ENCODE measurements around the gene NSUN2.

The NSUN2 gene

DNA sequence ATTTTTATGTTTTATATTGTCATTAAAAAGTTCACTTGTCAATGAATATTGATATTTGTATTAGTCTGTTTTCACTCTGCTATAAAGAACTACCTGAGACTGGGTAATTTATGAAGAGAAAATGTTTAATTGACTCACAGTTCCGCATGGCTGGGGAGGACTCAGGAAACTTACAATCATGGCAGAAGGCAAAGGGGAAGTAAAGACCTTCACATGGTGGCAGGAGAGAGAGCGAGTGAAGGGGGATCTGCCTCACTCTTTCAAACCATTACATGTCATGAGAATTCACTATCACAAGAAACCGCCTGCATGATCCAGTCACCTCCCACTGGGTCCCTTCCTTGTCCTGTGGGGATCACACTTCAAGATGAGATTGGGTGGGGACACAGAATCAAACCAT lies 27.8 kb upstream of the NSUN2 start:
- Histone ChIP-seq H3K9me3 (ENCODE audit: control insufficient read depth, insufficient read depth, low read depth, low read length) (no peaks in the 10 kb centered on the region), H3K36me3 (ENCODE audit: control insufficient read depth in 2 of 2, insufficient read depth in 1 of 2, low read length in 2 of 2) (peaks cover 8 to 22% of the 10 kb centered on the region in 2 experiments; a peak in 2 of 3 replicates), H3K4me1 (ENCODE audit: control insufficient read depth, insufficient read depth, low read length) (no peaks in the 10 kb centered on the region), H3K4me3 (ENCODE audit: low read depth, low read length) (no peak overlapping the region), H3K27ac (ENCODE audit: extremely low read depth, low read depth, low read length) (no peak overlapping the region)
- POLR2A ChIA-PET, result no interaction called here
- TF ChIP-seq, protein P1, sequence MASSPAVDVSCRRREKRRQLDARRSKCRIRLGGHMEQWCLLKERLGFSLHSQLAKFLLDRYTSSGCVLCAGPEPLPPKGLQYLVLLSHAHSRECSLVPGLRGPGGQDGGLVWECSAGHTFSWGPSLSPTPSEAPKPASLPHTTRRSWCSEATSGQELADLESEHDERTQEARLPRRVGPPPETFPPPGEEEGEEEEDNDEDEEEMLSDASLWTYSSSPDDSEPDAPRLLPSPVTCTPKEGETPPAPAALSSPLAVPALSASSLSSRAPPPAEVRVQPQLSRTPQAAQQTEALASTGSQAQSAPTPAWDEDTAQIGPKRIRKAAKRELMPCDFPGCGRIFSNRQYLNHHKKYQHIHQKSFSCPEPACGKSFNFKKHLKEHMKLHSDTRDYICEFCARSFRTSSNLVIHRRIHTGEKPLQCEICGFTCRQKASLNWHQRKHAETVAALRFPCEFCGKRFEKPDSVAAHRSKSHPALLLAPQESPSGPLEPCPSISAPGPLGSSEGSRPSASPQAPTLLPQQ (tag by site-specific recombination; IDR thresholded peaks at IDR 0.05), result no peak
- TF ChIP-seq ZNF341 (tag by site-specific recombination; IDR thresholded peaks at IDR 0.05; ENCODE audit: low read depth), result no peak
- no peak for TF ChIP-seq ZNF354C (tag by site-specific recombination; IDR thresholded peaks at IDR 0.05; ENCODE audit: borderline replicate concordance, low read depth)
- no peak for TF ChIP-seq BCL11A (tag by site-specific recombination; IDR thresholded peaks at IDR 0.05; ENCODE audit: low read depth)
- TF ChIP-seq, protein P2, sequence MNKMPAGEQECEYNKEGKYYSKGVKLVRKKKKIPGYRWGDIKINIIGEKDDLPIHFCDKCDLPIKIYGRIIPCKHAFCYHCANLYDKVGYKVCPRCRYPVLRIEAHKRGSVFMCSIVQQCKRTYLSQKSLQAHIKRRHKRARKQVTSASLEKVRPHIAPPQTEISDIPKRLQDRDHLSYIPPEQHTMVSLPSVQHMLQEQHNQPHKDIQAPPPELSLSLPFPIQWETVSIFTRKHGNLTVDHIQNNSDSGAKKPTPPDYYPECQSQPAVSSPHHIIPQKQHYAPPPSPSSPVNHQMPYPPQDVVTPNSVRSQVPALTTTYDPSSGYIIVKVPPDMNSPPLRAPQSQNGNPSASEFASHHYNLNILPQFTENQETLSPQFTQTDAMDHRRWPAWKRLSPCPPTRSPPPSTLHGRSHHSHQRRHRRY (tag by site-specific recombination; IDR thresholded peaks at IDR 0.05), result no peak
- no peak for TF ChIP-seq ZNF391 (tag by site-specific recombination; IDR thresholded peaks at IDR 0.05; ENCODE audit: borderline replicate concordance, low read depth)
- TF ChIP-seq, protein P3, sequence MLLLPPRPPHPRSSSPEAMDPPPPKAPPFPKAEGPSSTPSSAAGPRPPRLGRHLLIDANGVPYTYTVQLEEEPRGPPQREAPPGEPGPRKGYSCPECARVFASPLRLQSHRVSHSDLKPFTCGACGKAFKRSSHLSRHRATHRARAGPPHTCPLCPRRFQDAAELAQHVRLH (tag by site-specific recombination; IDR thresholded peaks at IDR 0.05), result no peak
- TF ChIP-seq ZNF214 (tag by site-specific recombination; IDR thresholded peaks at IDR 0.05; ENCODE audit: borderline replicate concordance), result no peak
- CTCF ChIA-PET, result no interaction called here

DNA sequence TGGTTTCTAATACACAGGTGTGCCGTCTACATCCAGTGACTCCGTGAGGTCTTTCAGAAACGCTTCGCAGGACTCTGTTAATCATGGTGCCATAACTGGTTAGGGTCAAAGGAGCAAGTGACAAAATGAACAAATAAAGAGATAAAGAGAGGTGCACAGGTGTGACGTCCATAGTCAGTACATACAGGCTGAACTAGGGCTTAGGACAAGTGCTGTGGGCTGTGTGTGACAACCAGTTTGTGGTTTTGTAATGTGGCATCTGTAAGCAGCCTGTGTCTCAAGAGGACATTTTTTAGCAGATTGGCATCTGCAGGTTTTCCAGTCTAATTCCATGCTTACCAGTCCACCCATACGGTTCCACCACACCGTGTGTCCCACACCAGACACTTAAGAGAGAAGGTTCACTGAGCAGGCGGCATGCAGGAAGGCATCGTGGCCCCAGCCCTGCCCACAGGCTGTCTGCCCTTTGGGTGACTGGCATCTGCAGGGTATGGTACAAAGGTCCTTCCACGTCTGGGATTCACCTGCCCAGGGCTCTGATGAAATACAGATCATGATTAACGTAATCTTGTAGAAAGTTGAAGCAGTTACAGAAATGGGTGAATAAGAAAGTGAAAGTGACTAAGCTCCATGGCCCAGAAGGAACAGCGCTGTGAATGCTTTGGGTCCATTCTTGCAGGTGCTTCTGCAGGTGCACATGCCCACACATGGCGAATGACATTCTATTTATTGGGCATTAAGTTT lies 27.3 kb upstream of the NSUN2 start:
- H3K27ac ChIP-seq (ENCODE audit: extremely low read depth, low read depth, low read length), result no peak overlapping the region
- H3K4me1 ChIP-seq (ENCODE audit: control insufficient read depth, insufficient read depth, low read length), result no peaks in the 10 kb centered on the region
- H3K9me3 ChIP-seq (ENCODE audit: control insufficient read depth, insufficient read depth, low read depth, low read length), result no peaks in the 10 kb centered on the region
- ChIA-PET CTCF (no interaction called here), POLR2A (no interaction called here)
- H3K4me3 ChIP-seq (ENCODE audit: low read depth, low read length), result no peak overlapping the region
- peaks cover 8 to 27% of the 10 kb centered on the region in 2 experiments; a peak in 2 of 3 replicates for H3K36me3 ChIP-seq (ENCODE audit: control insufficient read depth in 2 of 2, insufficient read depth in 1 of 2, low read length in 2 of 2)
- no peak for TF ChIP-seq SP2 (tag by site-specific recombination; IDR thresholded peaks at IDR 0.05)
- TF ChIP-seq ZNF529 (tag by site-specific recombination; IDR thresholded peaks at IDR 0.05; ENCODE audit: insufficient replicate concordance), result no peak
- TF ChIP-seq ZNF747 (tag by site-specific recombination; IDR thresholded peaks at IDR 0.05), result no peak
- no peak for TF ChIP-seq SP7 (tag by site-specific recombination; IDR thresholded peaks at IDR 0.05)
- TF ChIP-seq, protein P4, sequence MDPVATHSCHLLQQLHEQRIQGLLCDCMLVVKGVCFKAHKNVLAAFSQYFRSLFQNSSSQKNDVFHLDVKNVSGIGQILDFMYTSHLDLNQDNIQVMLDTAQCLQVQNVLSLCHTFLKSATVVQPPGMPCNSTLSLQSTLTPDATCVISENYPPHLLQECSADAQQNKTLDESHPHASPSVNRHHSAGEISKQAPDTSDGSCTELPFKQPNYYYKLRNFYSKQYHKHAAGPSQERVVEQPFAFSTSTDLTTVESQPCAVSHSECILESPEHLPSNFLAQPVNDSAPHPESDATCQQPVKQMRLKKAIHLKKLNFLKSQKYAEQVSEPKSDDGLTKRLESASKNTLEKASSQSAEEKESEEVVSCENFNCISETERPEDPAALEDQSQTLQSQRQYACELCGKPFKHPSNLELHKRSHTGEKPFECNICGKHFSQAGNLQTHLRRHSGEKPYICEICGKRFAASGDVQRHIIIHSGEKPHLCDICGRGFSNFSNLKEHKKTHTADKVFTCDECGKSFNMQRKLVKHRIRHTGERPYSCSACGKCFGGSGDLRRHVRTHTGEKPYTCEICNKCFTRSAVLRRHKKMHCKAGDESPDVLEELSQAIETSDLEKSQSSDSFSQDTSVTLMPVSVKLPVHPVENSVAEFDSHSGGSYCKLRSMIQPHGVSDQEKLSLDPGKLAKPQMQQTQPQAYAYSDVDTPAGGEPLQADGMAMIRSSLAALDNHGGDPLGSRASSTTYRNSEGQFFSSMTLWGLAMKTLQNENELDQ (tag by site-specific recombination; IDR thresholded peaks at IDR 0.05; ENCODE audit: low read depth), result no peak
- TF ChIP-seq ZNF214 (tag by site-specific recombination; IDR thresholded peaks at IDR 0.05; ENCODE audit: borderline replicate concordance), result no peak

DNA sequence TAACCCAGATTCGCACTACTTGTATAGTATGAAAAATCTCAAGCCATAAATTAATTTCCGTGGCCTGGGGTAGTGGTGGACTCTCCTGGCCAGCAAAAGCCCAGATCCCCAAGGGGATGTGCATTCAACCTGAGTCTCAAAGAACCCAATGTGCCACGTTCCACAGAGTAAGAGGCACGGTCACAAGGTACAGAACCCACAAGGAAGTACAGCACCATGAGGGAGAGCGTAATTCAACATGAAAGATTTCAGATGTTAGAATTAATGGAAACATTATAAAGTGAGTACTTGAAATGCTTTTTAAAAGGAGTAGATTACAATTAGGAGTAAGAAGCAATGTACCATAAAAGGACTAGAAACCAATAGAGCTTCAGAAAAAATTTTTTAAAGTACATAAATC lies 23.8 kb upstream of the NSUN2 start:
- H3K4me3 ChIP-seq (ENCODE audit: low read depth, low read length), result no peak overlapping the region
- H3K36me3 ChIP-seq (ENCODE audit: control insufficient read depth in 2 of 2, insufficient read depth in 1 of 2, low read length in 2 of 2), result peaks cover 16 to 34% of the 10 kb centered on the region in 2 experiments; a peak in 2 of 3 replicates
- no peak overlapping the region for H3K27ac ChIP-seq (ENCODE audit: extremely low read depth, low read depth, low read length)
- no peaks in the 10 kb centered on the region for H3K9me3 ChIP-seq (ENCODE audit: control insufficient read depth, insufficient read depth, low read depth, low read length)
- CTCF ChIA-PET, result interaction anchor here (0.6 kb wide), 1 partner anchor 1233 kb away, joined by 3 read pairs; no protein-coding TSS in a partner anchor
- H3K4me1 ChIP-seq (ENCODE audit: control insufficient read depth, insufficient read depth, low read length), result no peaks in the 10 kb centered on the region
- POLR2A ChIA-PET, result no interaction called here
- TF ChIP-seq KLF8 (tag by site-specific recombination; IDR thresholded peaks at IDR 0.05) (no peak), ZBTB8A (tag by site-specific recombination; IDR thresholded peaks at IDR 0.05) (no peak), ZBTB1 (tag by site-specific recombination; IDR thresholded peaks at IDR 0.05) (no peak), ZNF391 (tag by site-specific recombination; IDR thresholded peaks at IDR 0.05; ENCODE audit: borderline replicate concordance, low read depth) (no peak), ZNF146 (tag by site-specific recombination; IDR thresholded peaks at IDR 0.05) (no peak)
- TF ChIP-seq, protein P5, sequence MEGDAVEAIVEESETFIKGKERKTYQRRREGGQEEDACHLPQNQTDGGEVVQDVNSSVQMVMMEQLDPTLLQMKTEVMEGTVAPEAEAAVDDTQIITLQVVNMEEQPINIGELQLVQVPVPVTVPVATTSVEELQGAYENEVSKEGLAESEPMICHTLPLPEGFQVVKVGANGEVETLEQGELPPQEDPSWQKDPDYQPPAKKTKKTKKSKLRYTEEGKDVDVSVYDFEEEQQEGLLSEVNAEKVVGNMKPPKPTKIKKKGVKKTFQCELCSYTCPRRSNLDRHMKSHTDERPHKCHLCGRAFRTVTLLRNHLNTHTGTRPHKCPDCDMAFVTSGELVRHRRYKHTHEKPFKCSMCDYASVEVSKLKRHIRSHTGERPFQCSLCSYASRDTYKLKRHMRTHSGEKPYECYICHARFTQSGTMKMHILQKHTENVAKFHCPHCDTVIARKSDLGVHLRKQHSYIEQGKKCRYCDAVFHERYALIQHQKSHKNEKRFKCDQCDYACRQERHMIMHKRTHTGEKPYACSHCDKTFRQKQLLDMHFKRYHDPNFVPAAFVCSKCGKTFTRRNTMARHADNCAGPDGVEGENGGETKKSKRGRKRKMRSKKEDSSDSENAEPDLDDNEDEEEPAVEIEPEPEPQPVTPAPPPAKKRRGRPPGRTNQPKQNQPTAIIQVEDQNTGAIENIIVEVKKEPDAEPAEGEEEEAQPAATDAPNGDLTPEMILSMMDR (tag by site-specific recombination; IDR thresholded peaks at IDR 0.05), result no peak
- TF ChIP-seq, protein P6, sequence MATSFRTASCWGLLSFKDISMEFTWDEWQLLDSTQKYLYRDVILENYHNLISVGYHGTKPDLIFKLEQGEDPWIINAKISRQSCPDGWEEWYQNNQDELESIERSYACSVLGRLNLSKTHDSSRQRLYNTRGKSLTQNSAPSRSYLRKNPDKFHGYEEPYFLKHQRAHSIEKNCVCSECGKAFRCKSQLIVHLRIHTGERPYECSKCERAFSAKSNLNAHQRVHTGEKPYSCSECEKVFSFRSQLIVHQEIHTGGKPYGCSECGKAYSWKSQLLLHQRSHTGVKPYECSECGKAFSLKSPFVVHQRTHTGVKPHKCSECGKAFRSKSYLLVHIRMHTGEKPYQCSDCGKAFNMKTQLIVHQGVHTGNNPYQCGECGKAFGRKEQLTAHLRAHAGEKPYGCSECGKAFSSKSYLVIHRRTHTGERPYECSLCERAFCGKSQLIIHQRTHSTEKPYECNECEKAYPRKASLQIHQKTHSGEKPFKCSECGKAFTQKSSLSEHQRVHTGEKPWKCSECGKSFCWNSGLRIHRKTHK (tag by site-specific recombination; IDR thresholded peaks at IDR 0.05), result no peak
- TF ChIP-seq, protein P7, sequence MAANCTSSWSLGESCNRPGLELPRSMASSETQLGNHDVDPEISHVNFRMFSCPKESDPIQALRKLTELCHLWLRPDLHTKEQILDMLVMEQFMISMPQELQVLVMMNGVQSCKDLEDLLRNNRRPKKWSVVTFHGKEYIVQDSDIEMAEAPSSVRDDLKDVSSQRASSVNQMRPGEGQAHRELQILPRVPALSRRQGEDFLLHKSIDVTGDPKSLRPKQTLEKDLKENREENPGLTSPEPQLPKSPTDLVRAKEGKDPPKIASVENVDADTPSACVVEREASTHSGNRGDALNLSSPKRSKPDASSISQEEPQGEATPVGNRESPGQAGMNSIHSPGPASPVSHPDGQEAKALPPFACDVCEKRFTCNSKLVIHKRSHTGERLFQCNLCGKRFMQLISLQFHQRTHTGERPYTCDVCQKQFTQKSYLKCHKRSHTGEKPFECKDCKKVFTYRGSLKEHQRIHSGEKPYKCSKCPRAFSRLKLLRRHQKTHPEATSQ (tag by site-specific recombination; IDR thresholded peaks at IDR 0.05), result no peak
